Colonic mucosa (tissue), 4 donors: ENCODE results near the gene HEBP1. TPM values are rescaled to one million over a fixed set of nuclear protein-coding genes. Genes with fewer than 3 reads are reported as not detected.

Source experiments
- DNase-seq: peaks from one replicate; pipeline ENCODE4 v3.0.0-alpha.2; 2020
- H3K27ac ChIP-seq: fragments of 200-600 bp; one replicate; pipeline ENCODE4 v1.8.0; 2021
- H3K27me3 ChIP-seq: fragments of 200-600 bp; one replicate; pipeline ENCODE4 v1.8.0; 2021
- H3K36me3 ChIP-seq: fragments of 200-600 bp; one replicate; pipeline ENCODE4 v1.8.0; 2021
- H3K4me1 ChIP-seq: fragments of 200-600 bp; one replicate; pipeline ENCODE4 v1.8.0; 2021; ENCODE audit warnings: mild to moderate bottlenecking
- H3K4me3 ChIP-seq: fragments of 200-600 bp; one replicate; pipeline ENCODE4 v1.8.0; 2021
- H3K9ac ChIP-seq, 2 donors: one replicate each; pipeline ENCODE4 v1.7.0; 2013; ENCODE audit warnings: control low read depth in 2 of 2, low read depth in 2 of 2, low read length in 2 of 2
- H3K9me3 ChIP-seq: fragments of 200-600 bp; one replicate; pipeline ENCODE4 v1.8.0; 2021
- intact Hi-C: fragments of 100-400 bp; cut with DNase I; formaldehyde crosslinking; loops from one replicate; pipeline ENCODE4 v1.14.1; 2022
- total RNA-seq, 2 donors: library from RNA; stranded (reverse); fragmentation: NEBNext Ultra II Directional in 1 of 2; extraction: Animal tissue kit (Norgen Biotek cat#: 25700) in 1 of 2; gene quantifications; one replicate each; pipeline ENCODE4 v1.2.1, GENCODE V29; 2021
- TF ChIP-seq, protein P1 (sequence below): fragments of 200-600 bp; IDR thresholded peaks from one replicate; pipeline ENCODE4 v1.8.0; 2022; ENCODE audit warnings: antibody characterized with exemption, mild to moderate bottlenecking
- donor health status: healthy.
- donor health status: DM: no; HTN: no; CAD: no.
- donor health status: DM: no; HTN: no; CAD: no.

The HEBP1 gene
- total RNA-seq, 2 donors from 2014 or later = 40.9 to 61.9 TPM

DNA sequence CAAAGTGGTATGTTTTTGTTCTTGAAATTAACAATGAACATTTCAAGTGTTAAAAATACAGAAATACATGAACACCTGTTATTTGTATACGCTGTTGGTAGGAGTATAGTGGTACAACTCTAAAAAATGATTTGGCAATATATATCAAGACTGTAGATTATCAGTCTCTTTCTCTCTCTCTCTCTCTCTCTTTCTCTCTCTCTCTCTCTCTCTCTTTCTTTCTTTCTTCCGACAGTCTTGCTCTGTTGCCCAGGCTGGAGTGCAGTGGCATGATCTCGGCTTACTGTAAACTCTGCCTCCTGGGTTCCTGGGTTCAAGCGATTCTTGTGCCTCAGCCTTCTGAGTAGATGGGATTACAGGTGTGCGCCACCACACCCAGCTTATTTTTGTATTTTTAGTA lies 12.6 kb downstream of the HEBP1 start:
- Histone ChIP-seq H3K9ac (no peak overlapping the region), H3K27me3 (no peaks in the 10 kb centered on the region), H3K27ac (no peak overlapping the region), H3K4me3 (no peak overlapping the region), H3K4me1 (peaks cover 3% of the 10 kb centered on the region), H3K9me3 (no peaks in the 10 kb centered on the region), H3K36me3 (no peaks in the 10 kb centered on the region)
- TF ChIP-seq, protein P1, sequence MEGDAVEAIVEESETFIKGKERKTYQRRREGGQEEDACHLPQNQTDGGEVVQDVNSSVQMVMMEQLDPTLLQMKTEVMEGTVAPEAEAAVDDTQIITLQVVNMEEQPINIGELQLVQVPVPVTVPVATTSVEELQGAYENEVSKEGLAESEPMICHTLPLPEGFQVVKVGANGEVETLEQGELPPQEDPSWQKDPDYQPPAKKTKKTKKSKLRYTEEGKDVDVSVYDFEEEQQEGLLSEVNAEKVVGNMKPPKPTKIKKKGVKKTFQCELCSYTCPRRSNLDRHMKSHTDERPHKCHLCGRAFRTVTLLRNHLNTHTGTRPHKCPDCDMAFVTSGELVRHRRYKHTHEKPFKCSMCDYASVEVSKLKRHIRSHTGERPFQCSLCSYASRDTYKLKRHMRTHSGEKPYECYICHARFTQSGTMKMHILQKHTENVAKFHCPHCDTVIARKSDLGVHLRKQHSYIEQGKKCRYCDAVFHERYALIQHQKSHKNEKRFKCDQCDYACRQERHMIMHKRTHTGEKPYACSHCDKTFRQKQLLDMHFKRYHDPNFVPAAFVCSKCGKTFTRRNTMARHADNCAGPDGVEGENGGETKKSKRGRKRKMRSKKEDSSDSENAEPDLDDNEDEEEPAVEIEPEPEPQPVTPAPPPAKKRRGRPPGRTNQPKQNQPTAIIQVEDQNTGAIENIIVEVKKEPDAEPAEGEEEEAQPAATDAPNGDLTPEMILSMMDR = no peak
- intact Hi-C loops = loop anchor here (10.0 kb wide), 1 partner anchor 227 kb away; no protein-coding TSS in a partner anchor
- DNase-seq = no peak

DNA sequence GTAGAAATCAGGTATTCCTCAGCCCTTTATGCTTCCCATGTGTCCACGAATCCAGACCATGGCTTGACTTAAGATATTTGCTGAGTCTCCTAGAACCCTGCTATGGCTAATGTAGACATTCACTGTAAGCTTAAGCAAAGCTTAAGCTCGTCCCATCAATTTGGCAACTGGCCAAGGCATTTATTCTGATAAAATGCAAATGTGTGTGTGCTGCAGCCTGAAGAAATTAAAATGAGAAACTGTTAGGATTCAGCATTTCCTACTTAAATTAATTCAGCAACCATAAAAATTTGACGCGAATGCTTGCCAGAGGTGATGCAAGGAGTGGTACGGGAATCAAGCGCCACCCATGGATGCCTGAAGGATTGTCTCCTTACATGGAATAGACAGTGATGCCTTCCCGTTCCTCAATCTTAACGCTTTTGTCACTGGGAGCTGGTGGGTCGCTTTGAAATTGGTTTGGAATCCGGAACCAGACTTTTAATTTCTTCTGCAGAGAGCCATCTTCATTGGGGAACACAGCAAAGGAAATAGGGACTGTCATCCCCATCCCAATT lies 13.2 kb downstream of the HEBP1 start:
- no peak overlapping the region for H3K4me3 ChIP-seq
- TF ChIP-seq, protein P1 = no peak
- no peaks in the 10 kb centered on the region for H3K27me3 ChIP-seq
- H3K9ac ChIP-seq = no peak overlapping the region
- peaks cover 3% of the 10 kb centered on the region for H3K4me1 ChIP-seq
- DNase-seq = no peak
- intact Hi-C loops = loop anchor here (10.0 kb wide), 1 partner anchor 228 kb away; no protein-coding TSS in a partner anchor
- H3K9me3 ChIP-seq = no peaks in the 10 kb centered on the region
- no peaks in the 10 kb centered on the region for H3K36me3 ChIP-seq
- H3K27ac ChIP-seq = no peak overlapping the region

DNA sequence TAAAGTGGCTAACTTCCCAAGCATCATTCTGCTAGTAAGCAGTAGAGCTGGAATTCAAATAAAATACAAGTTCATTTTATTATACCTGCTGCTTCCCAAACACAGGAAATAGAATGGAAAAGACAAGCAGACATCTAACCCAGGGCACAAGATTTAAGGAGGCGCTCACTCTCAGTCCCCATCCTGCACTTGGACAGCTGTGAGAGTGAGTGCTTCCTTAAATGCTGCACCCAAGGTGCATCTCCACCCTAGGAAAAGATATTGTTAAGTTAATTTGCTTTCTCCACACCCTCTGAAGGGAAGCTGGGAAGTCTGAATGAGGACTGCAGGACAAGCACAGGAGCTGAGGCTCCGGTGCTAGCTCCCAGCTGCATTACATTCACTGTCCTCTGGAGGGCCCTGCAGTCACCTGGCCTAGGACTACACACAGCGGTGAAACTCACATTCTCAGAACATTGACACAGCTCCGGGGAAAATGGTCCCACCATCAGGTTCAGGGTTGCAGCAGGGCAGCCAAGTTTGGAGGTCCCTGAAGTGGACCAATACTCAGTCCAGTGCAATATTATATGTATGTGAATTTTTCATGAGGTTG lies 14.2 kb downstream of the HEBP1 start:
- TF ChIP-seq, protein P1 = peak; percentile 38
- intact Hi-C loops = loop anchor here (10.0 kb wide), 1 partner anchor 229 kb away; no protein-coding TSS in a partner anchor
- Histone ChIP-seq H3K27ac (no peak overlapping the region), H3K4me1 (no peaks in the 10 kb centered on the region), H3K9me3 (no peaks in the 10 kb centered on the region), H3K4me3 (no peak overlapping the region), H3K27me3 (no peaks in the 10 kb centered on the region), H3K9ac (no peak overlapping the region), H3K36me3 (no peaks in the 10 kb centered on the region)
- DNase-seq = peak; percentile 39

DNA sequence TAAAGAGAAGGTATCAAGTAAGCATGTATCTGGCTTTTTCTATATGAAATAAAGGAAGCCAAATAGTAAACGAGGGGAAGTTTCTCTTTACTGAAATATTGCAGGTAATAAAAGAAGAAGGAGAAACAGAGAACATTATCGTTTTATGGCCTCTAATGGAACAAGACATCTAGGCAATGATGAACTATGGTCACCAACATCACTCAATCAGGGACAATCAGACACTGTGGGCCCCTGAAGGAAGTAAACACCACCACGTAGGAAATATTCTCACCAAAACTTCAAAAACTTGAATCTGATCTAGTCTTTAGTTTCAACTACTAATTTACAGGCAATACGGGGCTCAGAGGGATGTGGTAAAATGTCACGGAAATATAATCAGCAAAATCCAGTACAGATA lies 15.9 kb downstream of the HEBP1 start:
- Histone ChIP-seq H3K27ac (no peak overlapping the region), H3K4me3 (no peak overlapping the region), H3K9ac (no peak overlapping the region)

DNA sequence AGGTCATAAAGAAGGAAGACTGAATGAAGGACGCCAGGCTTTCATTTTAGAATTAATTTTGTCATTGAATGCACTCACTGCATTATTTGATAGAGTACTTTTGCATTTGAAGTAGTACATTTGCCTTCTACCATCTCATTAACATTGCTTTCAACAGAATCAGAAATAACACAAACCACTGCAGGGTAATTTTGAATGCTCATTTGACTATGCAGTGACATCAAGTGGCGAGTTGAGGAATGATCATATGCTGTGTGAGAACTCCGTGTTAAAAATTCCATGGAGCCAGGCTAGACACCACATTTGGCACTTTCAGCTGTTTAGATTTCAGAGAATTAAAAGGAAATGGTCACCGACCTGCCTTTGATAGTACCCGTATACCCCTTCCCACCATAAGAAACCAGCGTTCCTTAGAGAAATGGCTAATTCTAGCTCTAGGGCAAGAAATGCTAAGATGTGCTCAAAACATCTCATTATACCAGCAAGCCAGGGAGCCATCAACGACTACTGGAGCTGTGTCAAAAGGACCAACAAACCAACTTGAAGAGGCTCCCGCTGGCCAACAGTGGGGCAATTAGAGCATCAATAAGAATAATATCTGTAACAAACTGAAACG lies 16.5 kb downstream of the HEBP1 start:
- H3K27ac ChIP-seq = no peak overlapping the region
- no peaks in the 10 kb centered on the region for H3K36me3 ChIP-seq
- no peaks in the 10 kb centered on the region for H3K27me3 ChIP-seq
- no peak overlapping the region for H3K4me3 ChIP-seq
- no peaks in the 10 kb centered on the region for H3K9me3 ChIP-seq
- TF ChIP-seq, protein P1 = peak; percentile 36
- H3K9ac ChIP-seq = no peak overlapping the region
- no peaks in the 10 kb centered on the region for H3K4me1 ChIP-seq
- intact Hi-C loops = loop anchor here (5.0 to 10.0 kb wide), 3 partner anchors 66 to 231 kb away; partner anchors contain the start of gene APOLD1
- DNase-seq = peak; percentile 42

More for the DNA sequence above, 15.9 kb downstream of the HEBP1 start:
- Histone ChIP-seq H3K36me3 (no peaks in the 10 kb centered on the region), H3K9me3 (no peaks in the 10 kb centered on the region), H3K4me1 (no peaks in the 10 kb centered on the region), H3K27me3 (no peaks in the 10 kb centered on the region)
- TF ChIP-seq, protein P1 = no peak
- DNase-seq = no peak
- intact Hi-C loops = loop anchor here (5.0 to 10.0 kb wide), 3 partner anchors 67 to 231 kb away; partner anchors contain the start of gene APOLD1
